Measurements from ENCODE around the gene CLEC16A. TPM values are rescaled to one million over a fixed set of nuclear protein-coding genes. Genes with fewer than 3 reads are reported as not detected.

CLEC16A gene
- total and polyA plus RNA-seq, 7 experiments from 2014 or later = 14.7 to 38.2 (median 31.8) TPM

- Mint-ChIP-seq H3K4me1 (peaks cover 0 to 19% (median 4%) of the 10 kb centered on the region in 7 donors), H3K36me3 (peaks cover 5 to 46% (median 36%) of the 10 kb centered on the region in 5 donors), H3K4me3 (no peak overlapping the region), H3K9me3 (no peaks in the 10 kb centered on the region), H3K27ac (no peak overlapping the region), H3K27me3 (no peaks in the 10 kb centered on the region)
- H3K4me3 ChIP-seq (ENCODE audit: low read length) = no peak overlapping the region
- H3K4me1 ChIP-seq (ENCODE audit: control insufficient read depth in 2 of 2, insufficient read depth in 2 of 2, low read length in 2 of 2) = no peaks in the 10 kb centered on the region
- no peak for ATAC-seq
- CTCF ChIA-PET = no interaction called here
- intact Hi-C loops (cut with micrococcal nuclease) = no loop called here
- H3K27ac ChIP-seq (ENCODE audit: low read depth, low read length) = no peak overlapping the region
- POLR2A ChIA-PET = no interaction called here
- H3K27me3 ChIP-seq (ENCODE audit: control insufficient read depth in 2 of 2, insufficient read depth in 2 of 2, low read length in 2 of 2) = no peaks in the 10 kb centered on the region
- H3K9me3 ChIP-seq (ENCODE audit: control insufficient read depth in 2 of 3, low read length in 3 of 3) = no peaks in the 10 kb centered on the region
- peaks cover 0 to 20% (median 0%) of the 10 kb centered on the region in 3 experiments for H3K36me3 ChIP-seq (ENCODE audit: control insufficient read depth in 2 of 3, insufficient read depth in 3 of 3, low read length in 3 of 3)
- DNase-seq = no peak
Measured at GRCh38 chr16:11014136-11014535, 69.8 kb downstream of the CLEC16A start.

- Mint-ChIP-seq H3K4me3 (no peak overlapping the region), H3K27ac (peak overlapping the region in 1 of 9 donors; percentile 48), H3K27me3 (no peaks in the 10 kb centered on the region), H3K36me3 (peaks cover 5 to 46% (median 39%) of the 10 kb centered on the region in 5 donors), H3K9me3 (no peaks in the 10 kb centered on the region), H3K4me1 (peaks cover 0 to 17% (median 4%) of the 10 kb centered on the region in 7 donors)
- H3K4me3 ChIP-seq (ENCODE audit: low read length) = no peak overlapping the region
- H3K36me3 ChIP-seq (ENCODE audit: control insufficient read depth in 2 of 3, insufficient read depth in 3 of 3, low read length in 3 of 3) = peaks cover 0 to 17% (median 0%) of the 10 kb centered on the region in 3 experiments
- ChIA-PET CTCF (no interaction called here), POLR2A (no interaction called here)
- H3K27me3 ChIP-seq (ENCODE audit: control insufficient read depth in 2 of 2, insufficient read depth in 2 of 2, low read length in 2 of 2) = no peaks in the 10 kb centered on the region
- no peak overlapping the region for H3K27ac ChIP-seq (ENCODE audit: low read depth, low read length)
- DNase-seq (no peak), ATAC-seq (no peak)
- H3K4me1 ChIP-seq (ENCODE audit: control insufficient read depth in 2 of 2, insufficient read depth in 2 of 2, low read length in 2 of 2) = no peaks in the 10 kb centered on the region
- intact Hi-C loops (cut with micrococcal nuclease) = no loop called here
- H3K9me3 ChIP-seq (ENCODE audit: control insufficient read depth in 2 of 3, low read length in 3 of 3) = no peaks in the 10 kb centered on the region
Measured at GRCh38 chr16:11015076-11015475, 70.7 kb downstream of the CLEC16A start.

GRCh38 chr16:11015607-11016006, 71.2 kb downstream of the CLEC16A start:
- Histone ChIP-seq H3K4me1 (ENCODE audit: control insufficient read depth in 2 of 2, insufficient read depth in 2 of 2, low read length in 2 of 2) (no peaks in the 10 kb centered on the region), H3K27me3 (ENCODE audit: control insufficient read depth in 2 of 2, insufficient read depth in 2 of 2, low read length in 2 of 2) (no peaks in the 10 kb centered on the region), H3K4me3 (ENCODE audit: low read length) (no peak overlapping the region), H3K36me3 (ENCODE audit: control insufficient read depth in 2 of 3, insufficient read depth in 3 of 3, low read length in 3 of 3) (peaks cover 0 to 23% (median 0%) of the 10 kb centered on the region in 3 experiments), H3K9me3 (ENCODE audit: control insufficient read depth in 2 of 3, low read length in 3 of 3) (no peaks in the 10 kb centered on the region), H3K27ac (ENCODE audit: low read depth, low read length) (no peak overlapping the region)
- Mint-ChIP-seq H3K27me3 (no peaks in the 10 kb centered on the region), H3K4me3 (no peak overlapping the region), H3K9me3 (no peaks in the 10 kb centered on the region), H3K27ac (no peak overlapping the region), H3K4me1 (peaks cover 0 to 17% (median 4%) of the 10 kb centered on the region in 7 donors), H3K36me3 (peaks cover 7 to 46% (median 38%) of the 10 kb centered on the region in 5 donors)
- ChIA-PET CTCF (no interaction called here), POLR2A (no interaction called here)
- ATAC-seq = no peak
- intact Hi-C loops (cut with micrococcal nuclease) = no loop called here
- DNase-seq = no peak

GRCh38 chr16:11016524-11016988, 72.2 kb downstream of the CLEC16A start:
- Histone ChIP-seq H3K9me3 (ENCODE audit: control insufficient read depth in 2 of 3, low read length in 3 of 3) (no peaks in the 10 kb centered on the region), H3K27me3 (ENCODE audit: control insufficient read depth in 2 of 2, insufficient read depth in 2 of 2, low read length in 2 of 2) (no peaks in the 10 kb centered on the region), H3K27ac (ENCODE audit: low read depth, low read length) (no peak overlapping the region), H3K4me1 (ENCODE audit: control insufficient read depth in 2 of 2, insufficient read depth in 2 of 2, low read length in 2 of 2) (no peaks in the 10 kb centered on the region), H3K4me3 (ENCODE audit: low read length) (no peak overlapping the region), H3K36me3 (ENCODE audit: control insufficient read depth in 2 of 3, insufficient read depth in 3 of 3, low read length in 3 of 3) (peaks cover 0 to 30% (median 4%) of the 10 kb centered on the region in 3 experiments)
- no peak for DNase-seq
- no peak overlapping the region for H3K4me3 Mint-ChIP-seq
- ChIA-PET CTCF (no interaction called here), POLR2A (no interaction called here)
- H3K27me3 Mint-ChIP-seq = no peaks in the 10 kb centered on the region
- H3K9me3 Mint-ChIP-seq = no peaks in the 10 kb centered on the region
- peak overlapping the region in 1 of 9 donors; percentile 76 for H3K27ac Mint-ChIP-seq
- no peak for ATAC-seq
- H3K4me1 Mint-ChIP-seq = peaks cover 0 to 17% (median 0%) of the 10 kb centered on the region in 7 donors
- intact Hi-C loops (cut with micrococcal nuclease) = no loop called here
- peaks cover 10 to 44% (median 38%) of the 10 kb centered on the region in 5 donors for H3K36me3 Mint-ChIP-seq

- H3K9me3 ChIP-seq (ENCODE audit: control insufficient read depth in 2 of 3, low read length in 3 of 3) = no peaks in the 10 kb centered on the region
- no peak overlapping the region for H3K4me3 Mint-ChIP-seq
- no peaks in the 10 kb centered on the region for H3K27me3 Mint-ChIP-seq
- intact Hi-C loops (cut with micrococcal nuclease) = no loop called here
- peaks cover 10 to 45% (median 39%) of the 10 kb centered on the region in 5 donors for H3K36me3 Mint-ChIP-seq
- H3K27ac ChIP-seq (ENCODE audit: low read depth, low read length) = no peak overlapping the region
- ChIA-PET POLR2A (no interaction called here), CTCF (no interaction called here)
- peak overlapping the region in 1 of 9 donors; percentile 21 for H3K27ac Mint-ChIP-seq
- DNase-seq (no peak), ATAC-seq (no peak)
- peaks cover 0 to 35% (median 4%) of the 10 kb centered on the region in 3 experiments for H3K36me3 ChIP-seq (ENCODE audit: control insufficient read depth in 2 of 3, insufficient read depth in 3 of 3, low read length in 3 of 3)
- peaks cover 0 to 17% (median 0%) of the 10 kb centered on the region in 7 donors for H3K4me1 Mint-ChIP-seq
- no peak overlapping the region for H3K4me3 ChIP-seq (ENCODE audit: low read length)
- no peaks in the 10 kb centered on the region for H3K4me1 ChIP-seq (ENCODE audit: control insufficient read depth in 2 of 2, insufficient read depth in 2 of 2, low read length in 2 of 2)
- no peaks in the 10 kb centered on the region for H3K27me3 ChIP-seq (ENCODE audit: control insufficient read depth in 2 of 2, insufficient read depth in 2 of 2, low read length in 2 of 2)
- no peaks in the 10 kb centered on the region for H3K9me3 Mint-ChIP-seq
Measured at GRCh38 chr16:11016993-11017392, 72.6 kb downstream of the CLEC16A start.

GRCh38 chr16:11017499-11017898, 73.1 kb downstream of the CLEC16A start:
- H3K27ac ChIP-seq (ENCODE audit: low read depth, low read length) = no peak overlapping the region
- Mint-ChIP-seq H3K4me3 (no peak overlapping the region), H3K9me3 (no peaks in the 10 kb centered on the region), H3K4me1 (peaks cover 0 to 17% (median 0%) of the 10 kb centered on the region in 7 donors), H3K27ac (peak overlapping the region in 1 of 9 donors; percentile 21), H3K27me3 (no peaks in the 10 kb centered on the region), H3K36me3 (peaks cover 10 to 44% (median 39%) of the 10 kb centered on the region in 5 donors)
- no peak for DNase-seq
- ATAC-seq = no peak
- POLR2A ChIA-PET = no interaction called here
- CTCF ChIA-PET = no interaction called here
- no peaks in the 10 kb centered on the region for H3K27me3 ChIP-seq (ENCODE audit: control insufficient read depth in 2 of 2, insufficient read depth in 2 of 2, low read length in 2 of 2)
- H3K36me3 ChIP-seq (ENCODE audit: control insufficient read depth in 2 of 3, insufficient read depth in 3 of 3, low read length in 3 of 3) = peaks cover 0 to 39% (median 4%) of the 10 kb centered on the region in 3 experiments
- no peaks in the 10 kb centered on the region for H3K4me1 ChIP-seq (ENCODE audit: control insufficient read depth in 2 of 2, insufficient read depth in 2 of 2, low read length in 2 of 2)
- no peaks in the 10 kb centered on the region for H3K9me3 ChIP-seq (ENCODE audit: control insufficient read depth in 2 of 3, low read length in 3 of 3)
- intact Hi-C loops (cut with micrococcal nuclease) = no loop called here
- H3K4me3 ChIP-seq (ENCODE audit: low read length) = no peak overlapping the region

- no peak overlapping the region for H3K4me3 Mint-ChIP-seq
- Histone ChIP-seq H3K4me3 (ENCODE audit: low read length) (no peak overlapping the region), H3K36me3 (ENCODE audit: control insufficient read depth in 2 of 3, insufficient read depth in 3 of 3, low read length in 3 of 3) (peaks cover 5 to 54% (median 8%) of the 10 kb centered on the region in 3 experiments), H3K9me3 (ENCODE audit: control insufficient read depth in 2 of 3, low read length in 3 of 3) (peaks cover 0 to 12% (median 0%) of the 10 kb centered on the region in 3 experiments), H3K27ac (ENCODE audit: low read depth, low read length) (no peak overlapping the region), H3K4me1 (ENCODE audit: control insufficient read depth in 2 of 2, insufficient read depth in 2 of 2, low read length in 2 of 2) (no peaks in the 10 kb centered on the region), H3K27me3 (ENCODE audit: control insufficient read depth in 2 of 2, insufficient read depth in 2 of 2, low read length in 2 of 2) (no peaks in the 10 kb centered on the region)
- H3K27ac Mint-ChIP-seq = no peak overlapping the region
- ATAC-seq = no peak
- intact Hi-C loops (cut with micrococcal nuclease) = no loop called here
- H3K4me1 Mint-ChIP-seq = peaks cover 0 to 29% (median 0%) of the 10 kb centered on the region in 7 donors
- no peaks in the 10 kb centered on the region for H3K27me3 Mint-ChIP-seq
- ChIA-PET CTCF (no interaction called here), POLR2A (no interaction called here)
- H3K9me3 Mint-ChIP-seq = peaks cover 0 to 13% (median 6%) of the 10 kb centered on the region in 11 donors
- peaks cover 29 to 57% (median 55%) of the 10 kb centered on the region in 5 donors for H3K36me3 Mint-ChIP-seq
- no peak for DNase-seq
Measured at GRCh38 chr16:11020388-11020787, 76.0 kb downstream of the CLEC16A start.
